Body of pancreas (tissue), 4 donors: ENCODE results near the gene TMEM107. TPM values are rescaled to one million over a fixed set of nuclear protein-coding genes. Genes with fewer than 3 reads are reported as not detected.
"Not testable (repeated sequence)": the region's sequence is repeated elsewhere in the genome, so short reads cannot be mapped to it uniquely, and the experiment has no call there.

ENCODE experiments used
- ATAC-seq: fragments of 150-250 bp; one replicate; pipeline ENCODE4 v1.9.1; 2016
- DNase-seq, 4 donors: peaks; one replicate each; pipeline ENCODE4 v3.0.0-alpha.2; 2019
- H3K27ac ChIP-seq, 4 donors: fragments of 200-600 bp; sonication (generic); 1 replicate in 3 of 4; 2 replicates in 1 of 4; pipeline versions ENCODE4 v1.5.1 to v1.6.1; 2016 to 2019; ENCODE audit warnings: mild to moderate bottlenecking in 1 of 4, mixed read lengths in 1 of 4, moderate library complexity in 1 of 4
- H3K27me3 ChIP-seq, 2 donors: fragments of 200-600 bp; sonication (generic); one replicate each; pipeline ENCODE4 v1.6.0; 2016; ENCODE audit warnings: mild to moderate bottlenecking in 1 of 2
- H3K36me3 ChIP-seq, 2 donors: fragments of 200-600 bp; sonication (generic); replicated peaks in 1 of 2; 2 replicates each; pipeline ENCODE4 v1.5.1; 2016; ENCODE audit warnings: low read depth in 2 of 2; ENCODE audit not compliant: insufficient read depth in 1 of 2
- H3K4me1 ChIP-seq: fragments of 200-600 bp; sonication (generic); one replicate; pipeline ENCODE4 v1.6.0; 2016
- H3K4me3 ChIP-seq, 2 donors: fragments of 200-600 bp; sonication (generic); 1 replicate in 1 of 2; 2 replicates in 1 of 2; pipeline ENCODE4 v1.5.1; 2016 to 2019
- H3K9me3 ChIP-seq, 3 donors: fragments of 200-600 bp; sonication (generic); 1 replicate in 2 of 3; 2 replicates in 1 of 3; pipeline ENCODE4 v1.5.1; 2016
- POLR2A ChIP-seq, 3 donors: fragments of 450-650 bp; IDR thresholded peaks; one replicate each; pipeline ENCODE4 v1.6.1; 2016; ENCODE audit warnings: antibody characterized with exemption in 3 of 3, mild to moderate bottlenecking in 2 of 3
- WGBS, 2 donors: methylation state at CpG; one replicate each; pipeline ENCODE4 v1.1.5; 2017; 5-methylcytosine and 5-hydroxymethylcytosine counted together
- intact Hi-C: fragments of 100-400 bp; cut with DNase I; formaldehyde crosslinking; loops from one replicate; pipeline ENCODE4 v1.15.1; 2023
- total RNA-seq, 2 donors: library from RNA; depleted of rRNA; stranded (reverse); fragments of >200 nt; gene quantifications; one replicate each; pipeline ENCODE4 v1.1.0, GENCODE V29; 2016
- TF ChIP-seq, protein P1 (sequence below), 7 experiments: fragments of 450-650 bp in 4 of 7; fragments of 200-600 bp in 3 of 7; sonication (generic) in 3 of 7; IDR thresholded peaks; one replicate each; pipeline ENCODE4 v1.5.1; 2016 to 2019; ENCODE audit warnings: antibody characterized with exemption in 7 of 7

TMEM107 gene
- total RNA-seq, 2 donors from 2014 or later: 7.6 to 12.7 TPM

DNA sequence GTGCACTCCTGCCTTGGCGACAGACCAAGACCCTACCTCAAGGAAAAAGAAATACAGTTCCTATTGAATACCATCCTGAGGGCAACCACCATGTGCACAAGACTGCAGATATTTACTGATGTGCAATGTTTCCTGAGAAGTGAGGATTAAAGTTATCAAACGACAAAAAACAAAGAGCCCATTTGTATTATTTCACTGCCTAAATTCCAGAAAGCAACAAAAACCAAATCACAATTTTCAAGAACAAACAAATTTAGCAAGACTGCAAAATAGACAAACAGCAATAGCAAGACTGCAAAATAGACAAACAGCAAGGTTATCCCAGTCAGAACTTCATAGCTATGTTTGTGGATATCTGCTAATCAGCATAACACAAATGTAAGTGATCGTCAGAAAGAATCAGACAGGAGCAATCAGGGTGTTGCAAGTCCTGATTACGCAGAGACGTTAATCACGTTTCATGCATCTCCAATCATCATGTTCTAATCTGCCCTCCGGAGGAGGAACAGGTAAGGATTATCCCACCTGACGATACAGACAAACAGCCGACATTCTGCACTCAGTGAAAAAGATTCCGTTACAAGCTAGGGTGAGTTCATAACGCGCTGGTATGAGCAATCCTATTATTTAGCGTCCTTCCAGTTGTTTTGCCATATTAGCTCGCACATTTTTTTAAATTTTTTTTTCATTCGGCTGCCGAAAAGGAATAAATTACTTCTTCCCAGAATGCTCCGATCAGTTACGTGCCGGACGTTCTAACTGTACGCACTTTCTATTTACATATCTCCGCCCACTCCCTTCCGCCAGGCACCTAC lies 2.9 kb downstream of the TMEM107 start:
- no peaks in the 10 kb centered on the region for H3K27me3 ChIP-seq
- peak overlapping the region in 1 of 2 donors; percentile 8 for H3K4me3 ChIP-seq
- peaks cover 40% of the 10 kb centered on the region for H3K4me1 ChIP-seq
- peak; percentile 99 to 100 (median 100) for TF ChIP-seq POLR2A (IDR thresholded peaks at IDR 0.05)
- TF ChIP-seq, protein P1, sequence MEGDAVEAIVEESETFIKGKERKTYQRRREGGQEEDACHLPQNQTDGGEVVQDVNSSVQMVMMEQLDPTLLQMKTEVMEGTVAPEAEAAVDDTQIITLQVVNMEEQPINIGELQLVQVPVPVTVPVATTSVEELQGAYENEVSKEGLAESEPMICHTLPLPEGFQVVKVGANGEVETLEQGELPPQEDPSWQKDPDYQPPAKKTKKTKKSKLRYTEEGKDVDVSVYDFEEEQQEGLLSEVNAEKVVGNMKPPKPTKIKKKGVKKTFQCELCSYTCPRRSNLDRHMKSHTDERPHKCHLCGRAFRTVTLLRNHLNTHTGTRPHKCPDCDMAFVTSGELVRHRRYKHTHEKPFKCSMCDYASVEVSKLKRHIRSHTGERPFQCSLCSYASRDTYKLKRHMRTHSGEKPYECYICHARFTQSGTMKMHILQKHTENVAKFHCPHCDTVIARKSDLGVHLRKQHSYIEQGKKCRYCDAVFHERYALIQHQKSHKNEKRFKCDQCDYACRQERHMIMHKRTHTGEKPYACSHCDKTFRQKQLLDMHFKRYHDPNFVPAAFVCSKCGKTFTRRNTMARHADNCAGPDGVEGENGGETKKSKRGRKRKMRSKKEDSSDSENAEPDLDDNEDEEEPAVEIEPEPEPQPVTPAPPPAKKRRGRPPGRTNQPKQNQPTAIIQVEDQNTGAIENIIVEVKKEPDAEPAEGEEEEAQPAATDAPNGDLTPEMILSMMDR (IDR thresholded peaks at IDR 0.05): peak in 2 of 7 experiments; percentile 12 to 15
- H3K27ac ChIP-seq: peak overlapping the region; percentile 85 to 99 (median 94)
- peak; percentile 88 for ATAC-seq
- DNase-seq: peak; percentile 83 to 94 (median 88)
- no peaks in the 10 kb centered on the region for H3K9me3 ChIP-seq
- no peaks in the 10 kb centered on the region for H3K36me3 ChIP-seq
- 0 to 1% methylated on average over 23 of the region's 23 CpGs for WGBS, 2 donors
- intact Hi-C loops: no loop called here

DNA sequence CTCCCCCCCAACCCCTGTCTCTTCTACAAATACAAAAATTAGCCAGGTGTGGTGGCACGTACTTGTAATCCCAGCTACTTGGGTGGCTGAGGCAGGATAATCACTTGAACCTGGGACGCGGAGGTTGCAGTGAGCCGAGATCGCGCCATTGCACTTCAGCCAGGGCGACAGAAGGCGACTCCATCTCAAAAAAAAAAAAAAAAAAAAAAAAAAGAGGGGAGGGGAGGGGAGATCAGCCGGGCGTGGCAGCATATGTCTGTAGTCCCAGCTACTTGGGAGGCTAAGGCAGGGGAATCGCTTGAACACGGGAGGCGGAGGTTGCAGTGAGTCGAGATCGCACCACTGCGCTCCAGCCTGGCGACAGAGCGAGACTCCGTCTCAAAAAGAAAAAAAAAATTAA lies 6.0 kb downstream of the TMEM107 start:
- H3K27ac ChIP-seq, ATAC-seq, H3K36me3 ChIP-seq, intact Hi-C loops, DNase-seq, H3K27me3 ChIP-seq, H3K9me3 ChIP-seq, H3K4me3 ChIP-seq: not testable (repeated sequence)
- H3K4me1 ChIP-seq: peaks cover 22% of the 10 kb centered on the region
- 91 to 92% methylated on average over 14 to 19 of the region's 19 CpGs for WGBS, 2 donors

DNA sequence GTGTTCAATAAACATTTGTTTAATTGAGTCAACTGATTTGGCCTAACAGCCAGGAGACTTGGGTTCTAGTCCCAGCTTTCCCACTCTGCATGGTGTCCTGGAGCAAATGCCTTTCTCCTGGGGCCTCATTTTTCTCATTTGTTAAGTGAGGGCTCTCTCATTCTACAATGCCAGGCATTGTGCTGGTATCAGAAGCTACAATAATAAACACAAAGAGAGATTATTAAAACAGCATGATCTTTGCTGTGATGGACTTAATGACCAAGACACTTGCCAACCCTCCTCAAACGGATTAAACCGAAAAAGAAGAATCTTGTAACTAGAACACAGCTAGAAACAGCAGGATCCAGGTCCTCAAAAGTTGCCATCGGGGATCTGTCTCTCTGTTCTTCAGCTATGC lies 8.7 kb downstream of the TMEM107 start:
- Histone ChIP-seq H3K27ac (no peak overlapping the region), H3K4me1 (peaks cover 19% of the 10 kb centered on the region), H3K27me3 (no peaks in the 10 kb centered on the region), H3K4me3 (no peak overlapping the region), H3K36me3 (no peaks in the 10 kb centered on the region), H3K9me3 (no peaks in the 10 kb centered on the region)
- TF ChIP-seq, protein P1 (IDR thresholded peaks at IDR 0.05): no peak
- TF ChIP-seq POLR2A (IDR thresholded peaks at IDR 0.05): no peak
- intact Hi-C loops: no loop called here
- DNase-seq: no peak
- no peak for ATAC-seq
- 65 to 72% methylated on average over 3 of the region's 3 CpGs for WGBS, 2 donors

DNA sequence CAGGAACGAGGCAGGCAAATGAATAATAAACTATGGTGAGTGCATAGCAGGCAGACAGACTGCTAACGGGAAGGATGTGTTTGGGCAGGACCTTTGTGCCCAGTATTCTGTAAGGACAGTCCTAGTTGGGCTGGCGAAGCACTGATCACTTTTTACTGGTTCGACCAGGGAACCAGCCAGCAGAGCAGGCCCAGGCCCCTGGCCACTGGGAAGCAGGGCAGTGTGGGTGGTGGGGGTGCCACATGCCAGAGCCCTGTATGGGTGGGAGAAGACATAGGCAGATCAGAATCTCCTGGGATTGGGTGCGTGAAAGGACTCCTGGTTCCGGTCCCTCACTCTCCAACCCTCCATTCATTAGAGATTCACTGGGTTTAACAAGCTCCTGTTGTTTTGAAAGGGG lies 9.4 kb downstream of the TMEM107 start:
- no peaks in the 10 kb centered on the region for H3K27me3 ChIP-seq
- DNase-seq (no peak), ATAC-seq (no peak)
- no peak overlapping the region for H3K4me3 ChIP-seq
- no peak for TF ChIP-seq POLR2A (IDR thresholded peaks at IDR 0.05)
- TF ChIP-seq, protein P1 (IDR thresholded peaks at IDR 0.05): no peak
- H3K4me1 ChIP-seq: peaks cover 20% of the 10 kb centered on the region
- H3K36me3 ChIP-seq: no peaks in the 10 kb centered on the region
- H3K9me3 ChIP-seq: no peaks in the 10 kb centered on the region
- H3K27ac ChIP-seq: no peak overlapping the region
- 89 to 93% methylated on average over 6 of the region's 6 CpGs for WGBS, 2 donors
- intact Hi-C loops: no loop called here

DNA sequence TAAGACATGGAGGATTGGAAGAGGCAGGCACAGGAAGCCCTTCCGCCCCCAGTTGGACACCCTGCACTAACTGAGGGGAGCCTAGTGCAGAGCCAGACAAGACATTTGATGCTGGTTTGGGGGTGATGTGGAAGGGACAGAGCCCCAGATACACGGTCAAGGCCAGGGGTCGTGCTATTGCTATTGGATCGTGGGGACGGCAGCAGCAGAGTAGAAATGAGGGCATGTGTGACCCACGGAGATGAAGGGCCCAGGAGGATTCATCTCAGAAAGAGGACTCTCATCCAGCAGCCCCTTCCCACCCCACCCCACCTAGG lies 11.4 kb downstream of the TMEM107 start:
- H3K9me3 ChIP-seq: no peaks in the 10 kb centered on the region
- ATAC-seq (no peak), DNase-seq (peak in 1 of 4 donors; percentile 12)
- TF ChIP-seq POLR2A (IDR thresholded peaks at IDR 0.05): no peak
- TF ChIP-seq, protein P1 (IDR thresholded peaks at IDR 0.05): no peak
- peak overlapping the region; percentile 41 to 99 (median 99) for H3K27ac ChIP-seq
- H3K4me1 ChIP-seq: peaks cover 32% of the 10 kb centered on the region
- no peaks in the 10 kb centered on the region for H3K36me3 ChIP-seq
- H3K27me3 ChIP-seq: no peaks in the 10 kb centered on the region
- 59 to 64% methylated on average over 5 to 6 of the region's 6 CpGs for WGBS, 2 donors
- no peak overlapping the region for H3K4me3 ChIP-seq
- intact Hi-C loops: no loop called here
